ENCODE results near the gene PDLIM4.

Gene PDLIM4
- total RNA-seq, result 0 to 0.09 reads per million in 2 experiments

DNA sequence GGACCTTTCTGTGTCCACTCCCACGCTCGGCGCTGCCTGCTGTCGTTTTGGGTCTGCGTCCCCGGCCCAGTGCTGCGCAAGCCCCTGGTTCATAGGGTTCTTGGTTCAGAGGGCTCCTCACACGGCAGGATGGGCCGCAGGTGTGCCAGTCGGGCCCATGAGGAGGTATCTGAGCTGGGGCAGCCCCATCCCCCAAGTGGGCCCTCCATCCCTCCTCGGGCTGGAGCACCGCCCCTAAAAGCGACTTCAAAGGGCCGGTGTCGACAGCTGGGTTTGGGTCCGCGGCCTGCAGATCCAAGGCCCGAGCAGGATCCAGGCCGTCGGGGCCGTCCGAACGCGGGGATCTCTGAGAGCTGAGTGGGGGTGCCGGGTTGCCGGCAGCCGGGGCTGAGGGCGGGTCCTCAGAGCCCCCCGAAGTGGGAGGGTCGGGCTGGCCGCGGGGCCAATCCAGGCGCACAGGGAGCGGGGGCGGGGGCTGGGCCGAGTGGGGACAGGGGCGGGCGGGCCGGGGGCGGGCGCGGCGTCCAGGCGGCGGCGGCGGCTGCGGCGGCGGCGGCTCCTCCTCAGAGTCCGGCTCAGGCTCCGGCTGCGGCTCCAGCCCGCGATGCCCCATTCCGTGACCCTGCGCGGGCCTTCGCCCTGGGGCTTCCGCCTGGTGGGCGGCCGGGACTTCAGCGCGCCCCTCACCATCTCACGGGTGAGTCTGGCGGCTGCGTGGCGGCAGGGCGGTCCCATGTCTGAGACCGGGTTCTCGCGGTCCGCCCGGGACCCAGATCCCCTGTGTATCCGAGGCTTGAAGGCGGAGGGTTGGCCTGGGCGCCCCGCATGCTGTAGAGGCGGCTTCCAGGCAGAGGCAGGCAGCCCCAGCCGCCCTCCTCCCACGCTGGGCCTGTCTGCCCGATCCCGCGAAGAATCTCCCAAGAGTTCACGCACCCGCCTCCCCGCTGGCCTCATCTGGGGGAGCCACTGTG lies at the start of gene PDLIM4:
PDLIM4 (plus strand) TSS at position 566 of the 971 bp plus-strand sequence; CDS start at position 605, 39 bp downstream.
- DNase-seq (ENCODE audit: low read depth), result no peak

DNA sequence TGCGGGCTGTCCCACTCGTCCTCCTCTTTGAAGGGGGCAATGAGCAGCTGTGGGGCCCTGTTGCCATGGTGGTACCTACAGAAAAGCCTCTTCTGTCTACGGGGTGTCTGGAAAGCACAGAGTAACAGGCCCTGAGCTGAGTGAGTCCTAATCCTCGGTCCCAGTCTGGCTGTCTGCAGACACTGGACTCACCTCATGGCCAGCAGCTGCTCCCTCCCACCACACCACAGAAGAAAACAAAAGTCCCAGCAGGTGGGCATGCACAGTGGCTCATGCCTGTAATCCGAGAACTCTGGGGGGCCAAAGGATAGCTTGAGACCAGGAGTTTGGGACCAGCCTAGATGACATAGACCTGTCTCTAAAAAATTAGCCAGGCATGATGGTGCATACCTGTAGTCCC lies 49.7 kb upstream of the PDLIM4 start:
- no peak for DNase-seq (ENCODE audit: low read depth)

DNA sequence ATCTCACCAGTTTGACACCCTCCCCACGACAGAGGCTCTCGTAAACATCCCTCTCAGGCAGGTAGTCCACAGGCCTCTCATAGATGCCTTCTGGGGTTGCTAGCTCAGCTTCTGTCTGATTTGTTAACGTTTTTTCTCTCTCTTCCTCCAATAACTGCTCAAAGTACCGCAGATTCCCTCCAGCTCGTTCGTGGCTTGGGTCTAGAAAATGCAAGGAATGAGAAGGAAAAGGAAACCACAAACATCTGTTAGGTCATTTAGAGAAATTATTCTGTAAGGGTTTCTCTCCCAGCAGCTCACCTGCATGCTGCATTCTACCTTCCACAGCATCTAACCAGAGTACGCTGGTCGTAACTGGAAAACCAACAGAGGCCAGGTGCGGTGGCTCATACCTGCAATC lies 48.4 kb upstream of the PDLIM4 start:
- no peak for DNase-seq (ENCODE audit: low read depth)

DNA sequence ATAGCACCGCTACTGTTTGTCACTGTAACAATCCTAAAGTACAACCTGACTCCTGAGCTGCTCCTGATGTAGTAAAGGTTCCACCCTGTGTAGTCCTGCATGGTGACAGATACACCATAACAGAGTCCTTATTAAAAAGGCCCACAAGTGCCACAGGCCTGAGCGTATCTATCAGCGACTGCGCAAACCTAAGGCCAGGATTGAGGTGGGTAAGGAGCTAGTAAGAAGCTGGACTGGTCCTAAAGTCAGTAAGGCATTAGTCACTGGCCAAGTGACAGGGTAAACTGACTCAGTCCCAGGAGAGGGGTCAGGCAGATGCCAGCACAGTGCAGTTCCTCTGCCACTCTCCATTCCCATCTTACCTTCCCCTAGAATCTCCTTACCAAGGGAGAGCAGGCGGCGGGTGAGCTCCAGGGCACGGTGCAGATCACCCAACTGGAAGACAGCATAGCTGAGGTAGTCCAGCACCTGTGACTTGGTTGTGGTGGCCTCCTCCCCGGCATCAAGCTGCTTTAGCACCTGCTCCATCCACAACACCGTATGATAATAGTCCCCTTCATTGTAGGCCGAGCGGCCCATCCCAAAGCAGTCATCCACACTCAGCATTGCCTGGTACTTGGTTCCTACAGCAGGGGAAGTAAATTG lies 47.5 kb upstream of the PDLIM4 start:
- no peak for DNase-seq (ENCODE audit: low read depth)

GRCh38 chr5:132210944-132211343 lies 46.6 kb upstream of the PDLIM4 start:
- no peak for DNase-seq (ENCODE audit: low read depth)

- DNase-seq (ENCODE audit: low read depth), result no peak
These were observed 45.7 kb upstream of the PDLIM4 start for GRCh38 chr5:132211787-132212186.

DNA sequence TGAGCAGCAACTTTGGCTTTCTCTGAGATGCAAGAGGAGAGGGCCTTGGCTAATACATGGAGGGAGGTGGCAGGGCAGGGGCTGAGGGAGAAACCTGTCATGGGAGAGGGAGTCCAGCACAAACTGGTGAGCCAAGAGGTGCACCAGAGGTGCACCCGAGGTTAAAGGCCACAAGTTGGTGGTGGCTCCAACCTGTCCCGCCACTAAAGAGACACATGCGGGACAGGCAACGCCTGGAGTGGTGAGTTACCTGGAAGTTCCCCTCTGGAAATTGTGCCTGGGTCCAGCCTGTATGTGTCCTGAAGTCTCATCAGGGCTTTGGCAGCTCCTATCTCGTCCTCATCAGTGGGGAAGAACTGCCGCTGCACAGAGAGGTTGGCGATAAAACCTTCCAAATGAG lies 43.8 kb upstream of the PDLIM4 start:
- no peak for DNase-seq (ENCODE audit: low read depth)

- DNase-seq (ENCODE audit: low read depth), result no peak
These were observed 43.0 kb upstream of the PDLIM4 start for GRCh38 chr5:132214491-132214890.

- DNase-seq (ENCODE audit: low read depth), result no peak
These were observed 42.2 kb upstream of the PDLIM4 start for GRCh38 chr5:132215329-132215728.

DNA sequence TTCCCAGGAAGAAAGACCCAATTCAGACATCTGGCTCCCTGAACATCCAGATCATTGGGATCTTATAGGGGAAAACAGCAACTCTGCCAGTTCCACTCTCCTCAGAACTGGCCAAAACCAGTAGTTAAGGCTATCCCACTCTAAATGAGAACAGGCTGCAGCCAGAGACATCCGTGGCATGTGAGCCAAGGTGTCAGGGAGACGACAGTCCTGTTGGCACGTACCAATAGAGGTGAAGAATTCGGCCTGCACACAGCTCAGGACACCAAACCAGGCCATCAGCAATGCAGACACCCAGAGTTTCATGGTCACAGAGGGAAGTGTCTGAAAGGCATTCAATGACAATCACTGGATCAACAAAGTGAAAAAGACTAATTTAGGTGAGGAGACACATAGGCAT lies 39.2 kb upstream of the PDLIM4 start:
- DNase-seq (ENCODE audit: low read depth), result no peak

- no peak for DNase-seq (ENCODE audit: low read depth)
These were observed 38.1 kb upstream of the PDLIM4 start for GRCh38 chr5:132219289-132219970.

DNA sequence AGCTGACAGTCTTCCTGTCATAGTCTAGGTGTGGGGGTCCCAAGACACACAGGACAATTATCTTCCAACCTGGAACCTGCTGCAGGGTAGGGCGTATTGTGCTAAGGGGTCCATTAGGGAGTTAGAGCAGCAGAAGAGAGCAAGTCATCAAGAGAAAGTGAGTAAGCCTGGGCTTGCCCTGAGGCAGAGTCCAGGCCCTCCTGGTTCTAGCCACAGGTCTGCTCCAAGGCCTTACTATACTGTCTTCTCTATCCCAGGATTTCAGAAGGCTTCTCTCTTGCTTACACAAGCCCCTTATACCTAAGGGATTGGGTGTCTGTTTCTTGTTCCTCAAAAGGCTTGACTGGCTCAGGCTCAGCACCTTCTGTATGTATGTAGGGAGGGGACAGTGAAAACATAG lies 37.5 kb upstream of the PDLIM4 start:
- DNase-seq (ENCODE audit: low read depth), result no peak

DNA sequence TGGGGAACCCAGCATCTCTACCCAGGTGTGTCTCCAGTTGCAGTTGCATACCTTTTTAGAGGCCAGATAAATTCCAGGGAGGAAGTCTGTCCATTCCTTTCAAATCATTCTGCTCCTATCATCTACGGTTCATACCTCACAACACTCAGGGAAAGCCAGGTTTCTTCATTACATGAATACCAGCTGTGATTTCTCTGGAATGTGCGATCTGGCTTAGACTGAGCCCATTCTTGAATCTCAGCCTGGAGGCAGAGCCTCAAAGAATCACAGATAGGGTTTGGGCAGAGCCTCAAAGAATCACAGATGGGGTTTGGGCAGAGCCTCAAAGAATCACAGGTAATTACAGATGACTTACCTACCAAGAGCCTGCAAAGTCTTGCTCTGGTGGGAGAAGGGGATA lies 37.0 kb upstream of the PDLIM4 start:
- no peak for DNase-seq (ENCODE audit: low read depth)

DNA sequence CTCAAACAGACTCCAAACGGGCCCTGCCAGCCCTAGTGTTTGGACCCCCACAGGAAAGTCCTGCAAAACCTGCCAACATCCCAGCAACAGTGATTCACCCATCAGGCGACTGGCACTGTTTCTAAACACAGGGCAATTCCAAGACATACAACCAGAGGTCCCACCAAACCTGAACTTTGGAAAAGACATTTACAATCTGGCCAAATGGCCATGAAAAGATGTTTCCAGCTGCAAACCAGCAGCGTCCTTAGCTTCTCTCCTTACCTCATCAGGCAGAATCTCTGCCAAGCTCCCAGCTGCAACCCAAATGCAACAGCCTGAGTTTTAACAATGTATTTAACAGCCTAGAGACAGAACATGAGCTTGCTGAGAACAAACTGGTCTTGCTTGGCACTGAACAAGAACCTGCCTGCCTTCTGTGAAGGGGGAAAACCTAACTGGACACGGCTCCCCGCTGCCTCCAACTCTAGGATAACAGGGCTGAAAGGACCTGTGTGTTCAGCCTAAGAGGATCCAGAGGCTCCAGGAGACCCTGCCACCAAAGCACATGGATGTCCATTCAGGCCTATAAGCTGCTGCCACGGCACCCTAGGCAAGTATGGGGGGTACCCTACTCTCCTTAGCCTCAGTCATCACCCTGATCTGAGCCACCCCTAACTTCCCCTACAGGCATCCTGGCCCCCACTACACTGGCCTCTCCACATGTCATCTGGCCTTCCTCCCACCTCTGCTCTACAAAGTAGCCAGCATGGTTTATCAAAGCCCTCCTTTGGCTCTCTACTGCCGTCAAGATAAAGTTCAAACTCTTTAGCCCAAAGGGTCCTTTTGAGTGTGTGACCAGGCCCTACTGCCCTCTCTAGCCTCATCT lies 35.5 kb upstream of the PDLIM4 start:
- no peak for DNase-seq (ENCODE audit: low read depth)

- DNase-seq (ENCODE audit: low read depth), result no peak
These were observed 34.9 kb upstream of the PDLIM4 start for GRCh38 chr5:132222649-132223038.

- DNase-seq (ENCODE audit: low read depth), result no peak
These were observed 33.6 kb upstream of the PDLIM4 start for GRCh38 chr5:132223861-132224260.

- DNase-seq (ENCODE audit: low read depth), result no peak
These were observed 32.8 kb upstream of the PDLIM4 start for GRCh38 chr5:132224716-132225115.

GRCh38 chr5:132225165-132226032 lies 32.1 kb upstream of the PDLIM4 start:
- DNase-seq (ENCODE audit: low read depth), result peak; percentile 9

DNA sequence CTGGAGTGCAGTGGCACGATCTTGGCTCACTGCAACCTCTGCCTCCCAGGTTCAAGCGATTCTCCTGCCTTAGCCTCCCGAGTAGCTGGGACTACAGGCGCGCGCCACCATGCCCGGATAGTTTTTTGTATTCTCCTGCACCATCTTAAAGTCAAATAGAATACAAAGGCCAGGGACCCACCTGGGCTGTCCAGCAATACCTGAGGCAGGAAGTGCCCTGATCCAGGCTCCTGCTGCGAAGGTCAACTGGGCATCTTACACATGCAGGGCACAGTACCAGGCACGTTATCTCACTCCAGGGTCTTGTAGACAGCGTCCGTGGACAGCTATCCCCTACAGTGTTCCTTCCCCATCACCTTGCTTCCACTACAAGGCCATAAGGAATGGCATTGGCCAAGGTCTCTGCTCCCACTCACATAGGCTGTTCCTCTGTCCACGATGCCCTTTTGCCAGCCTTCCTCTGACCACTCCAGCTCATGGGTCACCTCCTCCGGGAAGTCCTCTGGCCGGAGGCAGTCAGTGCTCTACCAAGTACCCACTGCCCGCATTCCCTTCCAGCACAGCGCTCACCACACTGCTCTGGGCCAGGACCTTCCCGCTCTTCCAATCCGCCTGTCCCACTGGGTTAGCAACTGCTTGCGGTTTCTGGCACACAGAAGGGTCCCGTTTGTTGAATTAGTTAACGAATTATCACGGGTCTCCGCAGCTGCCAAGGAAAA lies 30.8 kb upstream of the PDLIM4 start:
- no peak for DNase-seq (ENCODE audit: low read depth)

- DNase-seq (ENCODE audit: low read depth), result no peak
These were observed 30.3 kb upstream of the PDLIM4 start for GRCh38 chr5:132227235-132227484.

Data from T follicular helper cell (primary cell).